Body of pancreas (tissue), 4 donors: Measurements from ENCODE around the gene HECTD2. TPM values are rescaled to one million over a fixed set of nuclear protein-coding genes. Genes with fewer than 3 reads are reported as not detected.

Experiments used
- ATAC-seq: fragments of 150-250 bp; one replicate; pipeline ENCODE4 v1.9.1; 2016
- DNase-seq, 4 donors: peaks; one replicate each; pipeline ENCODE4 v3.0.0-alpha.2; 2019
- H3K27ac ChIP-seq, 4 donors: fragments of 200-600 bp; sonication (generic); 1 replicate in 3 of 4; 2 replicates in 1 of 4; pipeline versions ENCODE4 v1.5.1 to v1.6.1; 2016 to 2019; ENCODE audit warnings: mild to moderate bottlenecking in 1 of 4, mixed read lengths in 1 of 4, moderate library complexity in 1 of 4
- H3K27me3 ChIP-seq, 2 donors: fragments of 200-600 bp; sonication (generic); one replicate each; pipeline ENCODE4 v1.6.0; 2016; ENCODE audit warnings: mild to moderate bottlenecking in 1 of 2
- H3K36me3 ChIP-seq, 2 donors: fragments of 200-600 bp; sonication (generic); replicated peaks in 1 of 2; 2 replicates each; pipeline ENCODE4 v1.5.1; 2016; ENCODE audit warnings: low read depth in 2 of 2; ENCODE audit not compliant: insufficient read depth in 1 of 2
- H3K4me1 ChIP-seq: fragments of 200-600 bp; sonication (generic); one replicate; pipeline ENCODE4 v1.6.0; 2016
- H3K4me3 ChIP-seq, 2 donors: fragments of 200-600 bp; sonication (generic); 1 replicate in 1 of 2; 2 replicates in 1 of 2; pipeline ENCODE4 v1.5.1; 2016 to 2019
- H3K9me3 ChIP-seq, 3 donors: fragments of 200-600 bp; sonication (generic); 1 replicate in 2 of 3; 2 replicates in 1 of 3; pipeline ENCODE4 v1.5.1; 2016
- CTCF ChIP-seq, 7 experiments: fragments of 450-650 bp in 4 of 7; fragments of 200-600 bp in 3 of 7; sonication (generic) in 3 of 7; IDR thresholded peaks; one replicate each; pipeline ENCODE4 v1.5.1; 2016 to 2019; ENCODE audit warnings: antibody characterized with exemption in 7 of 7
- POLR2A ChIP-seq, 3 donors: fragments of 450-650 bp; IDR thresholded peaks; one replicate each; pipeline ENCODE4 v1.6.1; 2016; ENCODE audit warnings: antibody characterized with exemption in 3 of 3, mild to moderate bottlenecking in 2 of 3
- whole genome bisulfite sequencing, 2 donors: methylation state at CpG; one replicate each; pipeline ENCODE4 v1.1.5; 2017; 5-methylcytosine and 5-hydroxymethylcytosine counted together
- intact Hi-C: fragments of 100-400 bp; cut with DNase I; formaldehyde crosslinking; loops from one replicate; pipeline ENCODE4 v1.15.1; 2023
- total RNA-seq, 2 donors: library from RNA; depleted of rRNA; stranded (reverse); fragments of >200 nt; gene quantifications; one replicate each; pipeline ENCODE4 v1.1.0, GENCODE V29; 2016

HECTD2 gene
- total RNA-seq, 2 donors from 2014 or later, result 10.2 to 13.0 TPM

GRCh38 chr10:91536733-91537132 is 126.6 kb downstream of the HECTD2 start:
- Histone ChIP-seq H3K4me3 (no peak overlapping the region), H3K27ac (no peak overlapping the region), H3K36me3 (no peaks in the 10 kb centered on the region), H3K9me3 (no peaks in the 10 kb centered on the region), H3K4me1 (no peaks in the 10 kb centered on the region), H3K27me3 (no peaks in the 10 kb centered on the region)
- TF ChIP-seq CTCF (IDR thresholded peaks at IDR 0.05) (no peak), POLR2A (IDR thresholded peaks at IDR 0.05) (no peak)
- ATAC-seq (no peak), DNase-seq (no peak)
- intact Hi-C loops, result no loop called here
- 77 to 93% methylated on average over 2 of the region's 2 CpGs for WGBS, 2 donors

- no peak for ATAC-seq
- intact Hi-C loops, result no loop called here
- 93 to 95% methylated on average over 4 of the region's 4 CpGs for WGBS, 2 donors
Measured at GRCh38 chr10:91537614-91538383, 127.7 kb downstream of the HECTD2 start.

GRCh38 chr10:91539930-91540329 is 129.8 kb downstream of the HECTD2 start:
- H3K4me3 ChIP-seq, result no peak overlapping the region
- TF ChIP-seq POLR2A (IDR thresholded peaks at IDR 0.05) (no peak), CTCF (IDR thresholded peaks at IDR 0.05) (no peak)
- no peak for DNase-seq
- intact Hi-C loops, result loop anchor here (5.0 kb wide), 1 partner anchor 43 kb away; no protein-coding TSS in a partner anchor
- H3K36me3 ChIP-seq, result no peaks in the 10 kb centered on the region
- H3K4me1 ChIP-seq, result no peaks in the 10 kb centered on the region
- no peaks in the 10 kb centered on the region for H3K9me3 ChIP-seq
- WGBS, 2 donors, result 89 to 94% methylated on average over 5 of the region's 5 CpGs
- ATAC-seq, result no peak
- H3K27ac ChIP-seq, result no peak overlapping the region
- no peaks in the 10 kb centered on the region for H3K27me3 ChIP-seq

More at GRCh38 chr10:91537614-91538383, 127.7 kb downstream of the HECTD2 start:
- H3K36me3 ChIP-seq, result no peaks in the 10 kb centered on the region
- no peak for DNase-seq
- no peaks in the 10 kb centered on the region for H3K4me1 ChIP-seq
- H3K27me3 ChIP-seq, result no peaks in the 10 kb centered on the region
- H3K4me3 ChIP-seq, result no peak overlapping the region
- TF ChIP-seq CTCF (IDR thresholded peaks at IDR 0.05) (no peak), POLR2A (IDR thresholded peaks at IDR 0.05) (no peak)
- no peaks in the 10 kb centered on the region for H3K9me3 ChIP-seq
- no peak overlapping the region for H3K27ac ChIP-seq

GRCh38 chr10:91540733-91541132 is 130.6 kb downstream of the HECTD2 start:
- H3K4me3 ChIP-seq, result no peak overlapping the region
- no peak for DNase-seq
- no peaks in the 10 kb centered on the region for H3K36me3 ChIP-seq
- intact Hi-C loops, result loop anchor here (5.0 kb wide), 1 partner anchor 43 kb away; no protein-coding TSS in a partner anchor
- no peak for ATAC-seq
- H3K27me3 ChIP-seq, result no peaks in the 10 kb centered on the region
- no peak for TF ChIP-seq CTCF (IDR thresholded peaks at IDR 0.05)
- no peak for TF ChIP-seq POLR2A (IDR thresholded peaks at IDR 0.05)
- H3K9me3 ChIP-seq, result no peaks in the 10 kb centered on the region
- H3K4me1 ChIP-seq, result no peaks in the 10 kb centered on the region
- whole genome bisulfite sequencing, 2 donors, result 85 to 98% methylated on average over 6 of the region's 6 CpGs
- no peak overlapping the region for H3K27ac ChIP-seq

- Histone ChIP-seq H3K36me3 (no peaks in the 10 kb centered on the region), H3K27ac (no peak overlapping the region), H3K4me3 (no peak overlapping the region), H3K27me3 (no peaks in the 10 kb centered on the region), H3K4me1 (peaks cover 7% of the 10 kb centered on the region), H3K9me3 (no peaks in the 10 kb centered on the region)
- intact Hi-C loops, result loop anchor here (5.0 kb wide), 1 partner anchor 44 kb away; no protein-coding TSS in a partner anchor
- no peak for ATAC-seq
- TF ChIP-seq CTCF (IDR thresholded peaks at IDR 0.05) (no peak), POLR2A (IDR thresholded peaks at IDR 0.05) (no peak)
- DNase-seq, result no peak
- 66 to 71% methylated on average over 6 of the region's 6 CpGs for WGBS, 2 donors
Measured at GRCh38 chr10:91541481-91541880, 131.3 kb downstream of the HECTD2 start.
